Ammon's horn (tissue), 1 donor: ENCODE measurements around the gene RELCH.

ENCODE experiments used
- DNase-seq: peaks from one replicate; pipeline ENCODE4 v3.0.0-alpha.2; 2016; ENCODE audit warnings: low spot score

Gene RELCH

GRCh38 chr18:62187543-62188510 is 772 bp downstream of the RELCH start:
- DNase-seq = peak; percentile 46

- no peak for DNase-seq
Observed at GRCh38 chr18:62189208-62189607, 2.2 kb downstream of the RELCH start.

GRCh38 chr18:62196079-62196478 is 9.0 kb downstream of the RELCH start:
- no peak for DNase-seq

- no peak for DNase-seq
Observed at GRCh38 chr18:62196980-62197379, 9.9 kb downstream of the RELCH start.

GRCh38 chr18:62198259-62198658 is 11.2 kb downstream of the RELCH start:
- no peak for DNase-seq

- no peak for DNase-seq
Observed at GRCh38 chr18:62199629-62200028, 12.6 kb downstream of the RELCH start.

- no peak for DNase-seq
Observed at GRCh38 chr18:62200121-62200914, 13.3 kb downstream of the RELCH start.

- no peak for DNase-seq
Observed at GRCh38 chr18:62201870-62202269, 14.8 kb downstream of the RELCH start.

- no peak for DNase-seq
Observed at GRCh38 chr18:62205824-62206223, 18.8 kb downstream of the RELCH start.

GRCh38 chr18:62206593-62206992 is 19.5 kb downstream of the RELCH start:
- no peak for DNase-seq

GRCh38 chr18:62209046-62209445 is 22.0 kb downstream of the RELCH start:
- no peak for DNase-seq

- no peak for DNase-seq
Observed at GRCh38 chr18:62210138-62210537, 23.1 kb downstream of the RELCH start.

GRCh38 chr18:62211325-62211828 is 24.3 kb downstream of the RELCH start:
- DNase-seq = no peak

- DNase-seq = no peak
Observed at GRCh38 chr18:62214790-62215189, 27.7 kb downstream of the RELCH start.

- no peak for DNase-seq
Observed at GRCh38 chr18:62224229-62224628, 37.2 kb downstream of the RELCH start.

GRCh38 chr18:62226047-62226446 is 39.0 kb downstream of the RELCH start:
- no peak for DNase-seq

GRCh38 chr18:62236252-62236651 is 49.2 kb downstream of the RELCH start:
- DNase-seq = no peak

GRCh38 chr18:62239475-62239874 is 52.4 kb downstream of the RELCH start:
- DNase-seq = no peak

GRCh38 chr18:62242955-62243354 is 55.9 kb downstream of the RELCH start:
- DNase-seq = no peak

GRCh38 chr18:62245177-62245576 is 58.1 kb downstream of the RELCH start:
- DNase-seq = no peak

- DNase-seq = no peak
Observed at GRCh38 chr18:62245699-62246098, 58.6 kb downstream of the RELCH start.

GRCh38 chr18:62248313-62248712 is 61.3 kb downstream of the RELCH start:
- DNase-seq = no peak
